SHP77 (cell line): ENCODE results near the gene MYO1D.

ENCODE experiments used
- DNase-seq, 2 experiments: peaks; one replicate each; lab custom pipeline; 2025; lab: John Stamatoyannopoulos, UW

MYO1D gene

DNA sequence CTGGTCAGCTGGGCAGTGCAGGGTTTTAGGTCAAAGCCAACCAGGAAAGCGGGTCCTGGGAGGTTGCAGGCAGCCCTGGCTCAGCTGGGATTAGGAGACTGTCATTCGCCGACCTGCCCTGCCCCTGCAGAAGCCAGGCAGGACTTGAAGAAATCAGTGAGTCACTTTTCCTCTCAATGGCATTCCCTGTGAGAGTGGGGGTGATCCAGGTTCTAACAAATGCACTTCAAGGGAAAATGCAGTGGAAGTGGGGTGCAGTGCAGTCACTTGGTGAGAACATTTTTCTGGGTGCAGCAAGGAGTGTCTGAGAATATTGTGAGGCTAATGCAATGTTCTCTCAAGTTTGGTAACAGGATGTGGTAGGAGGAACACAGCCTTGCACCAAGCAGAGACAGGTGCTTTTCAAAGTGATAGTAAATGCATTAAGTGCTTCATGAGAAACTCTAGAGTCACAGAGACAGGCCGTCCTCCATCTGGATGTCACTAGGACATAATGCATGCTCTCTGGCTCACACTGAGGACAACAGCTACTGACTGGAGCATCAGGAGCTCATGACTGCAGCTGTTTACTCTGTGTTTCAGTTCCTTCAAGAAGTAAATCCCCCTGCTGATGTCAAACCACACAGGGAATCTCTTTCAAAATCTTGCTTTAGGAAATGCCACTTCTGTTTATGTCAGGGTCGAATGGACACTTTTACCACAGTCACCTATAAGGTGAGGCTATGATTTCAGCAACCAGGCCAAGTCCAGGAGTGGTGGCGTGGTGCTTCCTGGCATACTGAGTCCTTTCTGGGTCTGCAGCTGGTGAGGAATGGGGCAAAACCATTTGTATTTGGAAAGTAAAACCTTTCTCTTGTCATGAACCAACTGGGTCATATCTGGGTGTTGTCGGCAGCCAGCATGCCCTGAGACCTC lies 373.4 kb downstream of the MYO1D start:
- DNase-seq = no peak

DNA sequence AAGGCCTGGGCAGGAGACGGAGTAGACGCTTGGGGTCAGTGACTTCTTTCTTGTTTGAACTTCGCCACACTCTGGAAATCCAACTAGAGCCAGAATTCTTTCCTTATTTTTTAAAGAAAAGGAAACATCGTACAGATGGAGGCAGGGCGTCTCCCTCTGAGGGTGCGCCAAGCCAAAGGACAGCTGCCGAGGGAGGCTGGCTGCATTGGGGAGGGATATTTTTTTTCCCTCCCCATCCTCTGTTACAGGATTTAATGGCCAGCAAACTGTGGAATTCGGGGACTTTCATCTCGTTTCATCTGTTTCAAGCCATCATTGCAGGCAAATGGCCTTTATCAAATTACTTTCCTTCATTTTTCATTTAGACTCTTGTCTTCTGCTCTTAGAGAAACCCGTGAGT lies 374.2 kb downstream of the MYO1D start:
- DNase-seq = no peak

DNA sequence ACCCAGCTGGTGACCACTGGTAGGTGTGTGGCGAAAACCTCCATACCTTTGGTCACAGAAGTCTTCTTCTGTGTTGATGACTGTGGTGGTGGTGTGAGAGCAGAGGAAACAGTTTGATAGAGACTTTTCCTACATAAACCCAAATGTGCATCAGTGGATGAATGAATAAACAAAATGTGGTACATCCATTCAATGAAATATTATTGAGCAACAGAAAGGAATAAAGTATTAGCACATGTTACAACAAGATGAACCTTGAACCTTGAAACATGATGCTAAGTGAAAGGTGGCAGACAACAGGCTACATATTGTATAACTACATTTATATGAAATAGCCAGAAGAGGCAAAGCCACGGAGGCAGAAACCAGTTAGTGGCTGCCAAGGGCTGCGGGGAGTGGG lies 374.9 kb downstream of the MYO1D start:
- no peak for DNase-seq

DNA sequence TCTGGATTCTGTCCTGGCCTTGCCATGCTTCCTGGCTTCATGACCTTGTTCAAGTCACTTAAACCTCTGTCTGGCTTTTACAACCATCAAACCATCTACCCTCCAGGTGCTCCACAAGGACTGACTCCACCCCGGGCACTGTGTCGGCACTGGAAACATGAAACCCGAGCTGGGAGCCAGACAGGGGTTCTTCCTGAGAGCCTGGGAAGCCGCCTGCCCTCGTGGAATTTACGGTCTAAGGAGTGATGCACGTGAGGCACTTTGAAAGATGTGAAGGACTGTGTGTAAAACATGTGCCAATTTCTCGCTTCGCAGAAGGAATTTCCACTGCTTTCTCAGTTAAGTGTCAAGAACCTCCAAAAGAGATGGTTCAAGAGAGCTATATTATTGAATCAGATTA lies 378.5 kb downstream of the MYO1D start:
- peak; percentile 2 to 42 for DNase-seq

DNA sequence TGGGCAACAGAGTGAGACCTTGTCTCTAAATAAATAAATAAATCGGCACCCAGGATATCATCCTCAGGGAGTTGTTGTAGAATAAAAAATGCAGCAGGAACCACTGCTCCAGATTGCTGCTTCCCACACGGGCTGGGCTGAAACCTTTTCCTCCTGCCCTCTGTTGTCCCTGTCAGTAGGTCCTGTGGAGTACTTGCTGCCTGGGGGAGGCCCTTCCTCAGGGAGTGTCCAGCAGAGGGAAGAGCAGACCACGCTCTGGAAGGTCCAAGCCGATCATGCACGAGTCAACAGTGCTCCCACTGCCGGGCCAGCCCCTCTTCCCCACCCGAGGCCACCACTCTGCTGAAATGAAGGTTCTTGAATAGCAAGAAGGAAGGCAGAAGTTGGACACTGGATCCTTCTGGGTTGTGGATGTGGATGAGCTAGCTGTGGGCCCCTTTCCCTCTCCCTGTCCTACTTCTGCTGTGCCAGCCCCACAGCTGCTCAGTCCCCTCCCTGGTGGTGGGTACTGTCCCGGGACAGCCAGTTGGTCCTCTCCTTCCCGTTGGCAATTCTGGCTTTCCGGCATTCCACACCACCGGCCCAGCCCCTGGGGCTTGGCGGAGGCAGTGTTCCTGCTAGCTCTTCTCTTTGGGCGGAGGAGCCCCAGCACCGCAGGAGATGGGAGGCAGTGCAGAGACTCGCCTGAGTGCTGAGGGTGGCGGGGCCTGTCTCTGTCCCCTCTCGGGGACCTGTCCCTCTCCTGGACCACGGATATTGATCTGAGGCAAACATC lies 379.3 kb downstream of the MYO1D start:
- no peak for DNase-seq

DNA sequence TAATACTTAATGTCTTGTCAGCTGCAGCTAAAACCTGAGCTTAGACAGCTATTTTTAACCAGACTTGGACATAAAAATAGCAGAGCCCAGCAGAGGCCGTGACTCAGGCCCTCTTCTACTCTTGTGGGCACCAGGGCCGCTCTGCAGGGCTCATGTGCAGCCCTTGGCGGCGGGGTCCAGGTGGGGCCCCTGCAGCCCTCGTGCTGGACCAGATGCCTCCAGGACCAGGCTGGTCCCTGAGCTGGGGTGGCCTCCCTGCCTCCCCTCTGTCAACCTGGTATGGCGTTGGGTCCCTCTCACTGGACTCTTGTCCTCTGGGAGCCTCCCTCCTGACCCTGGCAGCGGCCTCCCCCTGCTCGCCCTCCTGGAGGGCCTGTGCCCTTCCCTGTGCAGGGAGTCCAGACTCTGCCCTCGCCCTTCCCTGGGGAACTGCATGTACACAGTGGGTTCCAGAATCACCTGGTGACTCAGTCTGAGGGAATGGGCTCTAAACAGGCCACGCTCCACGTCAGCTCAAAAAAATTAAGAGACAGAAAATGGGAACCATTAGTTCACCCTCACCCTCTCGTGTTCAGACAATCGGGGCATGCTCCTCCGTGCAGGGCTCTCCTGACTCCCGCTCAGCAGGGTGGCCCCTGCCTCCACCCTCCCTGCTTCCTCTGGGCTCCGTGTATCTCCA lies 380.4 kb downstream of the MYO1D start:
- no peak for DNase-seq

DNA sequence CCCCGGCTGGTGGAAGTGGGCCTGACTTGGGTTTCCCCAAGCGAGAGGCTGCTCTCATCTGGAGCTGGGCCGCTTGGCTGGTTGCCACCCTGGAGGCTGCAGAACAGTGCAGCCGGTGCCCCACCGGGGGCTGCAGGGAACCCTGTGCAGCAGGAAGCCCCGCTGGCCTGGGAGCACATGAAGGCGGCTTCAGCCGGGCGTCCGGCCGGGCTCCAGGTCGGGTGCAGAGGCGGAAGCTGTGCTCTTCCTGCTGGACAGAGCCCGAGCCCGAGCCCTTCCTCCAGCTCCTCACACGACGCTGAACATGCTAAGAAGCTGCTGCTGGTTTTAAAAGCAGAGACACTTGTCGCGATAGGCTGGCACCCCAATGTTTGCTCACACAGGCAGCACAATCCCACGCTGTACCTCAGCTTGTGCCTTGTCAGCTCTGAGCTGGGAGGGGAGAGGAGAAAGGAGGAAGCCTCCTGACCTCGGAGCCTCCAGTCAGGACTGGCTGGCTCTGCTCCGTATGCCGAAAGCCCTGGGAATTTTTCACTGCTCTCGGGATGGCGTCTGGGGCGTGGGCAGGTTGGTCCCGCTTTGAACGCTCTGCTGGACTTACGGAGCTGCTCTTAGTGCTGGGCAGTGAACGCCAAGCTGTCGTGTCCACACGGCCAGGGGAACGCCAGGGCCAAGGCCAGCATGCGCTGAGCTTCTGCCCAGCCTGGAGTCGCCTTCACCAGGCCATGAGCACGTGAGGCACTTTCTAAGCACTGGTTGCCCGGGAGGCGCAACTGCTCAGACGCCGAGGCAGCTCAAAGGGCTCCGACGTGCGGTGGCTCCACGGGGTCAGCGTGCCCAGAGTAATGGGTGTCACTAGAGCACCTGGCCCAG lies 381.3 kb downstream of the MYO1D start:
- no peak for DNase-seq

DNA sequence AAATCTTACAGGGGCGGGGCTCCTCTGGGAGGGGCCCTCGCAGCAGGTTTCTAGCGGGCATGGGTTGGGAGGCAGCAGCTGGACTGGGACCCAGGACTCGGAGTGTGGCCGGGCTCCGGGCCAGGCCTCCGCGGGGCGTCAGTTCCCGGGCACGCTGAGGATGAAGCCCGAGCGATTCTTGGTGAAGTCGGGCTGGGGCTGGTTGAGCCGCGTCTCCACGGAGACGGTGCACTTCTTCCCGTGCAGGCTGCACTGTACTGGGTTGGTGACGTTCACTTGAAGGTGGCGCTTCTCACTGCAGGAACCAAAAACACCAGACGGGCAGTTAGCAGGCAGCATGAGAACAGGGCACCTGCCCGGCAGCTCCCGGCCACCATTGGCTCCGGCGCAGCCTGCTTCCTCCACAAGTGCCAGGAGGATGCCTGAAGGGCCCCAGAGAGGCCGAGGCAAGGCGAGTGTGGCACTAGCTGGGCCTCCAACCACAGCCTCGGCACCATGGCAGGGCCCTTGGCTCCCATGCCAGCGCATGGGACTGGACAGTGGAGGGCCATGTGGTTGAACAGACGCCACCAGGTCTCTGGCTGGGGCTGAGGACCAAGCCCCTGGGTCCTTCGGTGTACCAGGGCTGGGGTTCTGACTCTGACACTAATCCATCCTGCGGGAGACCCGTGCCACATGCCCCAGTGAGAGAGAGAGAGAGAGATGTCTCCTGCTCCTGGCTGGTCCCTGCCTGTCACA lies 382.1 kb downstream of the MYO1D start:
- DNase-seq = no peak

DNA sequence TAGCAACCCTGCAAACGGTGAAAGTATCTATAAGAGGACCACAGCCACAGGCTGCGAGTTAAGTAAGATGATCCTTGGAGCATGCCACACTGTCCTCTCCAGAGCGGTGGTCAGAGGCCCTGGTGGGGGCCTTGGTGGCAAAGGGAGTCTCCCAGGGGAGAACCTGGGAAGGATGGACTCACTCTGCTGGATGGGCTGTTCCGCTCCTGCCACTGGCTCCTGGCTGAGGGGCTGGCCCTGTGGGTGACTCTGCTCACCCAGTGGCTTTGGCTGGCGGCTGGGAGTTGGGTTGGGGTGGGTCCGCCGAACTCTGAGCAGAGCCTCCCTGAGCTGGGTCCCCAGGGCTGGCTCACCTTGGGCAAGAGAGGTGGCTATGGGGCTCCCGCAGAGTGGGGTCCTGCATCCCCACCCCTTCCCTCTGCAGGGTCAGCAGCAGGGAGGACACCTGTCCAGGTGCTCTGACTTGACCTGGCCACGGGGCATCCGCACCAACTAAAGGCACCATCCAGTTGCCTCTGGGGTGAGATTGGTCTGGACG lies 382.9 kb downstream of the MYO1D start:
- DNase-seq = no peak

DNA sequence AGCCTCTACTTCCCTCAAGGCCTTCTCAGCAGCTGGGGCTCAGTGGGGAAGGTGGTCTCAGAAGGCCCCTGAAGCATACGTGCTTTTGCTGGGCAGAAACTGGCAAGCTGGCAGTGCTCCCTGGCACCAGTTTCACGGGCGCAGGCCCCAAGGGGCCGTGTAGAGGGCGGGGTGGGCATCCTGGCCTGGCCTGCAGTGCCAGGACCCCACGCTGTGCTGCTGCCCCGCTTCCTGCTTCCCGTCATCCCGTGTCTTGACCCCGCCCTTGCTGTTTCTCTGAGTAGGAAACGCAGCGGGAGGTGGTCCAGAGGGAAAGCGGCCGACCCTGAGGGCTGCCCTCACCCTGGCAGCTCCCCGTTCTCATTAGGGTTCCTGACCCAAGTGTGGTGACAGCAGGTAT lies 383.4 kb downstream of the MYO1D start:
- DNase-seq = no peak

DNA sequence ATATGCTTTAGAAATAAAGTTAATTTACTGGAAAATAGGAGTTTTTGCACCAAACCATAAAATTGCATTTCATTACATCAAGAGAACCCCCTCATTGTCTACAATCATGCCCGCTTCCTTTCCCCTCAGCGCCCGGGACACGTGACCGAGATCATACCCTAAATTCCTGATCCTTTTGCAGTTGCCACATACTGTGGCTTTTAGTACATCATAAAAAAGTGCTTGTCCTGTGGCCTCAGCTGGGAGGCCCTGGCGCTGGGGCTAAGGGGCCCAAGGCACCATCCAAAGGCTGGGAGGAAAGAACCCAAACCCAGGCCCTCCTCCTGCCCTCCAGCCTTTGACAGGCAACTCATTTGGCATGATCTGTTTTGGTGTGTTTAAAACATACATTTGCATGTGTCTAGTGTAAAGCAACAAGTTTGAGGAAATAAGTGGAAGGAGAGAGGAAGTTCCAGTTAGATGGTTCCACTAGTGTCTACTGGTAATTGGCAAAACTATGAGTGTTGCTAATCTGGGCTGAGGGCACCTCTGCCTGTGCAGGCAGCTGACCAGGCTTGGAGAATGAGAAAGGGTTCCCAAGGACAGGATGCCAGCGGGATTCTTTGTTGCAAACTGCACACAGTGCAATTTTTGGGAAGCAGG lies 384.2 kb downstream of the MYO1D start:
- DNase-seq = no peak

DNA sequence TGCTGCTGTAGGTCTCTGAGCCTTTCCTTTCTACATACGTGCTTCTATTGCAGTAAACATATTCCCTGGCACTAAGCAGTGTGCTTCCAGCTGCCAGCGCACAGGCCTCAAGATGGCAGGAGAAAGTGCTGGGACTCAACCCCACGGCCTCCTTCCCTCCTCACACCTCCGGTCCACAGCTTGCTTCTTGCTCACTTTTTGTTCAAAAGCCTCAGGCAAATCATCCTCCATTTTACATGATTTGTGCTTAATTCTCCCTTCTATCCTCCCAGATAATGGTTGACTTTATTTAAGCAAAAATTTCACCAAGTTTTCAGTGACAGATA lies 384.7 kb downstream of the MYO1D start:
- no peak for DNase-seq

DNA sequence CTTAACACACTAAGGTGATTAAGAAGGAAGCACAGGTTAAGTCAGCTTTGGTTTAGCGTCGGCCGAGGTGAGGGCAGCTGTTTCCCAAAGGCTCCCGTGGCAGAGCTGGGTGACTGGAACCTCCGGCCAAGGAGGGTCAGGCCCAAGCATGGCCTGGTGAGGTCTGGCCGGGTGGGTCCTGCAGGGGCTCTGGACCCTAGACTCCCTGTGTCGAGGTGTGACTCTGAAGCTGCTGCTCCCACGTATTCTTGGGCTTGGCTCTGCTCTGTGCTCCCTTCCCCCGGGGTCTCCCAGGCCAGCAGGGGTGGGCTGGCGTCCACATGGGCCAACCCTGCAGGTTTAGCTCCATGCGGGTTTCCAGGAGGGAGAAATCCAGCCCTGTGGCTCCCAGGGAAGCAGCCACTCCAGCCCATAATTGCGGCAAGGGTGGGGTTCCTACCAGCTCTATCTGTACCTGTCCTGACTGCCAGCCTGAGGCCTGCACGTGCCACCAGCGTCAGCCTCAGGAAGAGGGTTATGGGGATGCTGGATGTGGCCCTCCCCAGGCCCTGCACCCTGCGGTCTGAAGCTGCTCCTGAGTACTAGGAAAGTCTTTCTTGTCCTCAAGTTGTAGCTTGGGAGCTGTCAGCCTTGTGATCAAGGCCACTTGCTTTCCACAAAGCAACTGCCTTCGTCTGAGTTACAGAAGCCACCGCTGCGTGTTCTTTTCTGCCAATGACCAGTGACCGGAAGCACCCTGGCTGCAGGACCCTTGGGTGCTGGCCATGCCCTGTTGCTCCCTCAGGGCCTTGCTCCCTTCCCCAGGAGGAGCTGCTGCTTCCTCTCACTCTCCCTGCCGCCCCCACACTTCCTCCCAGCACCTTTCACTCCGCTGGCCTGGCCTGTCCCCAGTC lies 385.3 kb downstream of the MYO1D start:
- DNase-seq = no peak

DNA sequence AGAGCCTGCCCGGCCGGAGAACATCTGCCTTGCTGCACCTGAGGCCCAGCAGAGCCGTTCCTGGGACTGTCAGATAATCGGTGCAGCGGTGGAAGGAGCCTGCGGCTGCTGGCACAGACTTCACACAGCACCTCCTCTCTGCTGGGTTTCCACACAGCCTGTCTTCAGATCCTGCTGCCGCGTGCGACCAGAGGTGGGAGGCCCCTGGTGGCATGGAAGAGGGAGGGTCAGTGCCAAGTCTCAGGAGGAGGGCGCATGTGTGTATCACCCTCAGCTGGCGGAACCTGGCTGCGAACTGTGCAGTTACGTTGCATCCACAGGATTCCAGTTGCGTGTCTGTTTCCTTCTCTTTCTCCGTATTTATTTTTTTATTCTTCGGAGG lies 386.8 kb downstream of the MYO1D start:
- DNase-seq = no peak

DNA sequence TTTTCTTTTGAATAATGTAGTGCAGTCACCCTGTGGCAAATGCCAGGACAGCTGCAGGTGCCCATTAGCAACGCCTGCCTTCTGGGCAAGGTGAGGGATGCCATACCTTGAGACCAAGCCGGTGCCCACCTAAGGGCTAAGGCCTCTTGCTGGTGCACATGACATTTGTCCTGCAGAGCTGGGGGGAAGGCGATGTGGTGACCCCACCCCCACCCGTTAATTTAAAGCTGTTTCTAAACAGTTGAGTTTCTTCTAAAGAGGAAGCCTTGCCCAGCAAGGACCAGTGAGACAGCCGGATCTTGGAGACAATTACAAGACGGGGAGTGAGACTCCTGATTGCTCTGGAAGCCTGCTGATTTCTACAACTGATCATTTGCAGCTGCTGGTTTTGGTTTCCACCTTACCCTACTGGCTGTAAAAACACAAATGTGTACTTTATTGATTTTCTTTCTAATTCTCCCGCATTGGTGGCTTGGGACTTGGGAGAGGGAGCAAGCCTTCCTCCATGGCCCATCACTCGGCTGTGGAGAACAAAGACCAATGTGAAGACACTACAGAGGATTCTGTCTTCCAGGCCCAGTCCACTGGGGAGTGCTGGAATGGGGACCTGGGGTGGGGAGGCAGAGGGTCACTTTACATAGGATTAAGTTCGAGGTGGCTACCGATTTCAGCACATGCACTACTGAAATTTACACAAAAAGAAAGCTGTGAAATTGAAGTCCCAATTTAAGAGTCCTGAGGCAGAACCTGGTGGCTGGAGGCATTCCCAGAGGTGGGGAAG lies 387.4 kb downstream of the MYO1D start:
- DNase-seq = no peak

DNA sequence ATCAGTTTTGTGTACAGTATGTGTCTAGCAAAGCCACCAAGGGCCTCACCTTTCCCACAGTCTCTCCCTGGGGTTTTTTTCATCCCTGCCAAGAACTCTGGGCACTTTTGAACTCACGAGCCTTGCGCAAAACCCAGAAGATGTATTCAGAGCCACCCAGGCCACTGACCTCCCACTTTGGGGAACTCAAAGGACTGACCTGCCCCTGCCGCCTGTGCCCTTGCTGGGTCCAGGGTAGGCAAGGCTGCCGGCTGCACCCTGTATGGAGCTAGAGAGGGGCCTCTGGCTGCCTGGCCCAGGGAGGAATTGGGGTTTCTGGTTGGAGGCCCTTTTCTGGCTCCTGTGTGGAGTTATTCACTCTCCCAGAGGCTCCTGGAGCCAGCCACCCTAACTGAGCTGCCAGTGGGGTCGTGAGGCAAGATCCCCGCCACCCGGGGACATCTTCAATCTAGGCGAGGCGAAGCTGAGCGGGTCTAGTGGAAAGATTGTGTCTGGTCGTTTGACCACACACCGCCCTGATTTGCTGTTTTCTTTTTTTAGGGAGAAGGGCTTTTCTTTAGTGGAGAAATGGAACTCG lies 388.2 kb downstream of the MYO1D start:
- no peak for DNase-seq

DNA sequence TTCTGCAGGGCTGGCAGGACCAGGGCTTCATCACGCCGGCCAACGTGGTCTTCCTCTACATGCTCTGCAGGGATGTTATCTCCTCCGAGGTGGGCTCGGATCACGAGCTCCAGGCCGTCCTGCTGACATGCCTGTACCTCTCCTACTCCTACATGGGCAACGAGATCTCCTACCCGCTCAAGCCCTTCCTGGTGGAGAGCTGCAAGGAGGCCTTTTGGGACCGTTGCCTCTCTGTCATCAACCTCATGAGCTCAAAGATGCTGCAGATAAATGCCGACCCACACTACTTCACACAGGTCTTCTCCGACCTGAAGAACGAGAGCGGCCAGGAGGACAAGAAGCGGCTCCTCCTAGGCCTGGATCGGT lies 388.8 kb downstream of the MYO1D start:
- no peak for DNase-seq

DNA sequence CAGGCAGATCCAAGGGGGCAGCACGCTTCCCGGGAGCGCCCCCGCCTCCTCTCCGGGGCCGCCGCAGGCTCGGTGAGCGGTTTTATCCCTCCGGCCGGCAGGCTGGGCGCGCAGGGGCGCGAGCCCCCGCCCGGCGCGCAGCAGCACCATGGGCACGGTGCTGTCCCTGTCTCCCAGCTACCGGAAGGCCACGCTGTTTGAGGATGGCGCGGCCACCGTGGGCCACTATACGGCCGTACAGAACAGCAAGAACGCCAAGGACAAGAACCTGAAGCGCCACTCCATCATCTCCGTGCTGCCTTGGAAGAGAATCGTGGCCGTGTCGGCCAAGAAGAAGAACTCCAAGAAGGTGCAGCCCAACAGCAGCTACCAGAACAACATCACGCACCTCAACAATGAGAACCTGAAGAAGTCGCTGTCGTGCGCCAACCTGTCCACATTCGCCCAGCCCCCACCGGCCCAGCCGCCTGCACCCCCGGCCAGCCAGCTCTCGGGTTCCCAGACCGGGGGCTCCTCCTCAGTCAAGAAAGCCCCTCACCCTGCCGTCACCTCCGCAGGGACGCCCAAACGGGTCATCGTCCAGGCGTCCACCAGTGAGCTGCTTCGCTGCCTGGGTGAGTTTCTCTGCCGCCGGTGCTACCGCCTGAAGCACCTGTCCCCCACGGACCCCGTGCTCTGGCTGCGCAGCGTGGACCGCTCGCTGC lies 389.3 kb downstream of the MYO1D start:
- peak; percentile 24 to 28 for DNase-seq
